ENCODE results near the gene RING1.

The RING1 gene

GRCh38 chr6:33208091-33208967, at the start of gene RING1:
RING1 (plus strand) TSS chr6:33208500; CDS start chr6:33208823, 323 bp downstream.
- peak; percentile 86 to 89 for DNase-seq

- no peak for DNase-seq
Observed at GRCh38 chr6:33160096-33160495, 48.2 kb upstream of the RING1 start.

GRCh38 chr6:33160728-33161344, 47.5 kb upstream of the RING1 start:
- DNase-seq, result no peak

GRCh38 chr6:33161354-33162331, 46.7 kb upstream of the RING1 start:
- DNase-seq, result peak; percentile 78 to 86

GRCh38 chr6:33163540-33163939, 44.8 kb upstream of the RING1 start:
- DNase-seq, result no peak

- DNase-seq, result no peak
Observed at GRCh38 chr6:33164176-33164575, 44.1 kb upstream of the RING1 start.

GRCh38 chr6:33164665-33165373, 43.5 kb upstream of the RING1 start:
- no peak for DNase-seq

GRCh38 chr6:33165581-33166258, 42.6 kb upstream of the RING1 start:
- no peak for DNase-seq

GRCh38 chr6:33166363-33166762, 41.9 kb upstream of the RING1 start:
- DNase-seq, result no peak

- no peak for DNase-seq
Observed at GRCh38 chr6:33166811-33167210, 41.5 kb upstream of the RING1 start.

- DNase-seq, result no peak
Observed at GRCh38 chr6:33167374-33168283, 40.7 kb upstream of the RING1 start.

GRCh38 chr6:33168284-33168601, 40.1 kb upstream of the RING1 start:
- no peak for DNase-seq

GRCh38 chr6:33168639-33169038, 39.7 kb upstream of the RING1 start:
- no peak for DNase-seq

- no peak for DNase-seq
Observed at GRCh38 chr6:33169291-33170175, 38.8 kb upstream of the RING1 start.

GRCh38 chr6:33170176-33171015, 37.9 kb upstream of the RING1 start:
- DNase-seq, result no peak

GRCh38 chr6:33171016-33171879, 37.1 kb upstream of the RING1 start:
- DNase-seq, result no peak

- DNase-seq, result no peak
Observed at GRCh38 chr6:33171880-33172687, 36.2 kb upstream of the RING1 start.

All from CD4-positive, alpha-beta T cell treated with Interferon alpha-2 for 1 hour (primary cell).